Measurements from ENCODE around the gene SLC8A2. TPM values are rescaled to one million over a fixed set of nuclear protein-coding genes. Genes with fewer than 3 reads are reported as not detected.

The SLC8A2 gene
- total RNA-seq, 3 donors from 2014 or later (not counting 1 experiment from before 2014, with no cell fraction given): 0.20 TPM; not detected in 2

GRCh38 chr19:47404334-47405196 lies 67.1 kb downstream of the SLC8A2 start:
- H3K27me3 Mint-ChIP-seq (ENCODE audit: low read depth in 2 of 2): peaks cover 38 to 47% of the 10 kb centered on the region in 2 donors

GRCh38 chr19:47402504-47402903 lies 69.2 kb downstream of the SLC8A2 start:
- no peaks in the 10 kb centered on the region for H3K36me3 Mint-ChIP-seq
- H3K4me3 Mint-ChIP-seq: no peak overlapping the region
- H3K4me1 Mint-ChIP-seq: no peaks in the 10 kb centered on the region
- TF ChIP-seq CTCF (IDR thresholded peaks at IDR 0.05): no peak
- Histone ChIP-seq H3K36me3 (ENCODE audit: control insufficient read depth, insufficient read depth, low read length) (no peaks in the 10 kb centered on the region), H3K27ac (ENCODE audit: low read length) (no peak overlapping the region), H3K4me1 (ENCODE audit: control insufficient read depth, insufficient read depth, low read length) (no peaks in the 10 kb centered on the region), H3K27me3 (ENCODE audit: control insufficient read depth, insufficient read depth, low read length) (peaks cover 16% of the 10 kb centered on the region), H3K4me3 (ENCODE audit: low read length) (no peak overlapping the region), H3K9me3 (ENCODE audit: control insufficient read depth, insufficient read depth, low read length) (no peaks in the 10 kb centered on the region)
- no peak for ATAC-seq
- H3K27me3 Mint-ChIP-seq (ENCODE audit: low read depth in 2 of 2): peaks cover 29 to 46% of the 10 kb centered on the region in 2 donors
- DNase-seq: no peak
- H3K27ac Mint-ChIP-seq: no peak overlapping the region
- no peaks in the 10 kb centered on the region for H3K9me3 Mint-ChIP-seq
- 82% methylated on average over 16 of the region's 16 CpGs for WGBS (ENCODE audit: insufficient coverage)
- intact Hi-C loops (cut with micrococcal nuclease): no loop called here

More at GRCh38 chr19:47404334-47405196, 67.1 kb downstream of the SLC8A2 start:
- Mint-ChIP-seq H3K36me3 (no peaks in the 10 kb centered on the region), H3K4me3 (no peak overlapping the region), H3K27ac (no peak overlapping the region), H3K4me1 (no peaks in the 10 kb centered on the region), H3K9me3 (no peaks in the 10 kb centered on the region)
- intact Hi-C loops (cut with micrococcal nuclease): no loop called here
- peaks cover 18% of the 10 kb centered on the region for H3K27me3 ChIP-seq (ENCODE audit: control insufficient read depth, insufficient read depth, low read length)
- TF ChIP-seq CTCF (IDR thresholded peaks at IDR 0.05): no peak
- no peak overlapping the region for H3K27ac ChIP-seq (ENCODE audit: low read length)
- WGBS (ENCODE audit: insufficient coverage): 70% methylated on average over 9 of the region's 9 CpGs
- no peaks in the 10 kb centered on the region for H3K36me3 ChIP-seq (ENCODE audit: control insufficient read depth, insufficient read depth, low read length)
- DNase-seq (no peak), ATAC-seq (no peak)
- H3K9me3 ChIP-seq (ENCODE audit: control insufficient read depth, insufficient read depth, low read length): no peaks in the 10 kb centered on the region
- H3K4me3 ChIP-seq (ENCODE audit: low read length): no peak overlapping the region
- H3K4me1 ChIP-seq (ENCODE audit: control insufficient read depth, insufficient read depth, low read length): no peaks in the 10 kb centered on the region

- peaks cover 4% of the 10 kb centered on the region for H3K27me3 ChIP-seq (ENCODE audit: control insufficient read depth, insufficient read depth, low read length)
- Mint-ChIP-seq H3K27me3 (ENCODE audit: low read depth in 2 of 2) (peaks cover 16 to 34% of the 10 kb centered on the region in 2 donors), H3K9me3 (no peaks in the 10 kb centered on the region), H3K4me1 (no peaks in the 10 kb centered on the region), H3K36me3 (no peaks in the 10 kb centered on the region), H3K27ac (no peak overlapping the region), H3K4me3 (no peak overlapping the region)
- no peaks in the 10 kb centered on the region for H3K4me1 ChIP-seq (ENCODE audit: control insufficient read depth, insufficient read depth, low read length)
- 73% methylated on average over 21 of the region's 24 CpGs for WGBS (ENCODE audit: insufficient coverage)
- no peak for ATAC-seq
- no peak for DNase-seq
- H3K36me3 ChIP-seq (ENCODE audit: control insufficient read depth, insufficient read depth, low read length): no peaks in the 10 kb centered on the region
- no peak for TF ChIP-seq CTCF (IDR thresholded peaks at IDR 0.05)
- no peak overlapping the region for H3K4me3 ChIP-seq (ENCODE audit: low read length)
- H3K27ac ChIP-seq (ENCODE audit: low read length): no peak overlapping the region
- H3K9me3 ChIP-seq (ENCODE audit: control insufficient read depth, insufficient read depth, low read length): no peaks in the 10 kb centered on the region
- intact Hi-C loops (cut with micrococcal nuclease): no loop called here
These were observed 72.7 kb downstream of the SLC8A2 start for GRCh38 chr19:47398707-47399597.
